ENCODE data around the gene ALDH1L1.

ALDH1L1 gene
- 0 reads per million in 2 donors for total RNA-seq

- DNase-seq, result no peak
Observed at GRCh38 chr3:126180477-126181397, at the start of gene ALDH1L1. TSS of gene ALDH1L1 (minus strand) at chr3:126180586. CDS start at chr3:126160979, 19,607 bp downstream.

DNA sequence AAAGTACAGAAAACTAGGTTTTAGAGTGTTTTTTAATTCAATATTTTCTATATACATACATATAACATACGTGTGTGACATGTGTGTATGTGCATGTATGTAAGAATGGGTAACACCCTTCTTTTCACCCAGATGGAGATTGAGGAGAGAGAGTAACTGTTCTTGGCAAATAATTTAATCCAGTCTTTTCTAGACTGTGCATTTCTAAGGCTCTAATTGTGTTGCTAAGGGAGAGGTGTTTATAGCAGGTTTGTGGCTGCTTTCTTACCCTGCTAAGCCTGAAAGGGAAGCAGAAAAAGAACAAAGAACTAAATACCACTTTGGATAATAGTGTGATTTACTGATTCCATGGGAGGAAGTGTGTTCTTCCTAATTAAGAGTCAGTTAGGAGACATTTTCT, 46.0 kb upstream of the ALDH1L1 start:
- DNase-seq, result no peak

DNA sequence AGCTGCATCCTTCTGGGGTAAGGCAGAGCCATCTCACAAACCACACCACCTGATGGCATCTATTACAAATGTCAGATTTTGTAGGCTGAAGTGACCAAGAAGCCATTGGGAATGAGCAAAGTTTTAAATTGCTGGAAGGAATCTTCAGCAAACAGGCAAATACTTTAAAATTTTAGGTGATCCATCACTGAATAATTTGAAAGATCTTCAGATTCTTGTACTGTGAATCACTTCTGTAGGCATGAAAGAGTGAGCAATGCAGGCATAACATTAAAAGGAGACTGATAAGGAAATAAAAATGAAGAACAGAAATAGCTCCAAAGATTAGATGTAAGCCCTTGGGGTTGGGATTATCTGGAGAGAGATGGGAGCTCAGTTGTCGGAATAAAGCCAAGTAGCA, 36.0 kb upstream of the ALDH1L1 start:
- DNase-seq, result no peak

GRCh38 chr3:126213379-126214028, 33.1 kb upstream of the ALDH1L1 start:
- no peak for DNase-seq

DNA sequence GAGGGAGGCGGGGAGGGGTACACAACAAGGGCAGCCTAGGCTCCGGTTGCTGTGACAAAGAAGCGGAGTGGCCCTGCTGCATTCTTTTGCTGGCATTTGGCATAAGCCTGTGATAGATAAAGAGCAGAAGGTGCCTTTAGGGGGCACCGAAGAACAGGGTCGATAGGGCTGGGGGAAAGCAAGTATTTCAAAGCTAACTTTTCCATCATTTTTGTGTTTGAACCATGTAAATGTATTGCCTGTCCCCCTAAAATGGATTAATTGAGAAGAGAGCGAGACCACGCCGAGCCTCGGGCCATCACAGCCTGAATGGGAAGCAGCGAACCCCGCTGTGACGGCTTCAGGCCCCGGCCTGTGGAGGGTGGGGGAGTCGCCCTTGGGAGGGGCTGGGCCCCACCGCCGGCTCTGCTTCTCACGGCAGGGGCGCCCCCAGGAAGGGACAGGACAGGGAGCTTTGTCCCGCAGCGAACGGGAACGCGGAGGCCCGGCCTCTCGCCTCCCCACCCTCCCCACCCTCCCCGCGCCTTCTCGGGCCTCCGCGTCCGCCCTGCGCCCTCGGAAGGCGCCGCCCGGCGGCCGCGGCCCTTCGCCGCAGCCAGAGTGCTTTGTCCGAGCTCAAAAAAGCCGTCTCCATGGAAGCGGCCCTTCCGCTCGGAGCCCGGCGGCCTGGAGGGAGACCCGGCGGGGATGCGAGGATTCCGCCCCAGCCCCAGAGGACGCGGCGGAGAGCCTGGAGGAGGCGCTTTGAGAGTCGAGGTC, 32.4 kb upstream of the ALDH1L1 start:
- DNase-seq, result no peak

- no peak for DNase-seq
Observed at GRCh38 chr3:126212250-126212619, 31.8 kb upstream of the ALDH1L1 start.

GRCh38 chr3:126211569-126211968, 31.2 kb upstream of the ALDH1L1 start:
- DNase-seq, result no peak

DNA sequence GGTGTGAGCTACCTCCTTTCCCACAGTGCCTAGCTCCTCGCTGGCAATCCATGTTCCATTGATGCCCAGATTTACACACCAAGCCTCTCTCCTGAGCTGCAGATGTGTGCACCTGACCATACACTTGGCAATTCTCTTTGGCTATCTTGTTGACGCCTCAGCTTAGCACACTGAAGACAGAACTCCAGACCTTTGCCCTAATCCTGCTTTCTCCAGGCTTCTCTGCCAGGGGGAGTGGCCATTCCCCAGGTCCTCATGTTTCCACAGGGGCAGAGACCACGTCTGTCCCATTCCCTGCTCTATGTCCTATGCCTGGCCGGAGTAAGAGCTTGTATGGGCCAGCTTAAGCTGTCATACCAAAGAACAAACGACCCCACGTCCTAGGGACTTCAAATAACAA, 30.2 kb upstream of the ALDH1L1 start:
- no peak for DNase-seq

DNA sequence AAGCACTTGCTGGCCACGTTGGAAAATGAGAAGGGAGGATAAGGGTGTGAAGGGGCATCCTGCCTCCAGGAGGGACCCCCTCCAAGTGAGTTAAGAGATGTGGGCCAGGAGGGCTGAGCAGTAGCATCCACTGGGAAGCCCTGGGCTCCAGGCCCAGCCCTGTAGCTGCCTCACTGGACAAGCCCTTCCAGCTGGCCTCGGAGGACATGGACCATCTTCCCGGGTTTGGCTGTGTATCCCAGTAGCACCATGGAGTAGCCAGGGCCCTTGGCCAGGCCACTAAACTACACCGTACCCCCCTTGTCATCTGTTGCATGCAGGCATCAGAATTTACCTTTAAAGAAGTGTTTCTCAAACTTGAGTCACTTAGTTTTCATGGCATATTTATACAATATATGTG, 29.4 kb upstream of the ALDH1L1 start:
- no peak for DNase-seq

- no peak for DNase-seq
Observed at GRCh38 chr3:126208606-126209256, 28.3 kb upstream of the ALDH1L1 start.

- DNase-seq, result no peak
Observed at GRCh38 chr3:126208182-126208581, 27.8 kb upstream of the ALDH1L1 start.

- DNase-seq, result no peak
Observed at GRCh38 chr3:126207166-126207565, 26.8 kb upstream of the ALDH1L1 start.

GRCh38 chr3:126205717-126206655, 25.6 kb upstream of the ALDH1L1 start:
- no peak for DNase-seq

- no peak for DNase-seq
Observed at GRCh38 chr3:126202680-126203079, 22.3 kb upstream of the ALDH1L1 start.

DNA sequence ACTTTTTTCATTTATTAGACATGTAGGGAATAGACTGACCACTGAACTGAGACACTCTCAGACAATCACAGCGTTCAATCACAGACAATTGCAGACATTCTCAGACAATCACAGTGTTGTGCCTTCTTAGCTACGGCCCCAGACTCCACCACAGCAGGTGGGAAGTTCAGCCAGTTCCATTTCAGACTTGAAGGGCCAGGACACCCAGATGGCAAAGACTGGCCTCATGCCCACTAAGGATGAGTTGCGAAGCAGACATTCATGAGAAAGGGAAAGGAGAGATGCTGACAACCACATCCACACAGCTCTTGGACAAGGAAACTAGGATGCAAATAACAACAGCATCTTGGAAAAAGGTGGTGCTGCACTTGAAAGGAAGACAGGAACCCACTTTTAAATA, 21.9 kb upstream of the ALDH1L1 start:
- no peak for DNase-seq

DNA sequence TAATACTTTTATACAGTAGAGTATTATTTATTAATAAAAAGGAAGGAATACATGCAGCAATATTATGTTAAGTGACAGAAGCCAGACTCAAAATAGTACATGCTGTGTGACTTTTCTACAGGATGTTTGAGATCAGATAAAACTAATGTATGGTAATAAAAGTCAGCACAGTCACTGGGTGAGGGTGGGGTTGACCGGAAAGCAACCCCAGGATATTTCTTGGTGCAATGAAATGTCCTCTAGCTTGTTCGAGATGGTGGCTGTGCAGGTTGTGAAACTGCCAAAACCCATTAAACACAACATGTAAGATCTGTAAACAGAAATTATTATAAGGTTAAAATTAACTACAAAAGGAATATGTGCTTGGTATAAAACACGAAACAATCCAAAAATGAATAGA, 20.8 kb upstream of the ALDH1L1 start:
- DNase-seq, result no peak

- no peak for DNase-seq
Observed at GRCh38 chr3:126200534-126200933, 20.1 kb upstream of the ALDH1L1 start.

DNA sequence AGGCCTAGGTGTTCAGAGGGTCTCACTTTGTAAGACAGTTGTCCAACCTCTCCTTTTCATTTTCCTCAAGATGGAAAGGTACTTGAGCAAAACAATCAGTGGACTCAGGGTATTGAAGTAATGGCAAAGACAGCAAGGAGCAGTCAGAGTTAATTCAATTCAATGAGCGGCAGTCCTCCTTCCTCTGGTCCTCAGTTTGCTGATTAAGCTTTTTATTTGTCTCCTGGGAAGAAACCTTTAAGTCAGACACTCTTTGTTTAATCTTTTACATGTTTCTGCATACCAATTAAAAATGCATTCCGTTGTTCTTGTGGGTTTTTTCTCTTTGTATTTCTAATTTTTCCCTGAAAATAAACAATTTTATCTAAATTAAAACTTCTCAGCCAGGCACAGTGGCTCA, 18.9 kb upstream of the ALDH1L1 start:
- no peak for DNase-seq

GRCh38 chr3:126197854-126198584, 17.6 kb upstream of the ALDH1L1 start:
- peak in 2 of 5 experiments; percentile 19 to 26 for DNase-seq

- DNase-seq, result no peak
Observed at GRCh38 chr3:126197343-126197742, 17.0 kb upstream of the ALDH1L1 start.

Measured in T-helper 2 cell (primary cell).